K562 (cell line): Measurements from ENCODE around the gene ITGA6.

Experiments
- CTCF ChIP-seq, 3 experiments: IDR thresholded peaks in 2 of 3; conservative IDR thresholded peaks in 1 of 3; 2 replicates each; pipeline ENCODE4 v1.5.1; 2011 to 2012; ENCODE audit warnings: low read length in 3 of 3, mild to moderate bottlenecking in 3 of 3, control low read depth in 2 of 3, improper control_type of control experiment in 1 of 3, inconsistent platforms in 1 of 3, low read depth in 1 of 3, mixed read lengths in 1 of 3, moderate library complexity in 1 of 3; ENCODE audit not compliant: insufficient read depth in 2 of 3
- HNRNPK ChIP-seq: fragments of 200-400 bp; formaldehyde crosslinking; IDR thresholded peaks from one replicate; pipeline ENCODE4 v1.6.1; 2018; ENCODE audit warnings: mild to moderate bottlenecking, low read depth, low read length; ENCODE audit not compliant: poor library complexity, severe bottlenecking
- IRF1 ChIP-seq: sonication (generic); formaldehyde crosslinking; IDR thresholded peaks from 2 replicates; pipeline ENCODE4 v1.8.0; 2022; ENCODE audit warnings: missing genetic modification reagents, mild to moderate bottlenecking, borderline replicate concordance
- MYC ChIP-seq, 2 experiments: fragments of 250-450 bp in 1 of 2; sonication (Bioruptor Pico) in 1 of 2; IDR thresholded peaks; 2 replicates each; pipeline versions ENCODE4 v1.5.1 to v1.6.1; 2012 to 2021; ENCODE audit warnings: low read depth in 2 of 2, borderline replicate concordance in 1 of 2, improper control_type of control experiment in 1 of 2, low read length in 1 of 2, mild to moderate bottlenecking in 1 of 2, moderate library complexity in 1 of 2
- PML ChIP-seq: IDR thresholded peaks from 2 replicates; pipeline ENCODE4 v1.6.1; 2012; ENCODE audit warnings: low read length, inconsistent platforms
- REST ChIP-seq, 2 experiments: fragments of 450-650 bp; formaldehyde crosslinking in 1 of 2; IDR thresholded peaks; 2 replicates each; pipeline versions ENCODE4 v1.4.0 to v1.6.1; 2014 to 2020; ENCODE audit warnings: mild to moderate bottlenecking in 2 of 2, borderline replicate concordance in 1 of 2, low read depth in 1 of 2

- no peak for TF ChIP-seq MYC (IDR thresholded peaks at IDR 0.05; ENCODE audit: low read depth, low read length)
- TF ChIP-seq MYC (CRISPR knock-in tag; IDR thresholded peaks at IDR 0.05; ENCODE audit: borderline replicate concordance, low read depth) = no peak
- TF ChIP-seq IRF1 (CRISPR knock-in tag) = no peak
- no peak for TF ChIP-seq CTCF (IDR thresholded peaks at IDR 0.05 in 2 of 3, conservative IDR thresholded peaks at IDR 0.05 in 1 of 3; ENCODE audit: insufficient read depth in 2 of 3, low read depth in 1 of 3, low read length in 3 of 3)
- TF ChIP-seq REST (IDR thresholded peaks at IDR 0.05; ENCODE audit: borderline replicate concordance) = no peak
- TF ChIP-seq REST (CRISPR knock-in tag; IDR thresholded peaks at IDR 0.05; ENCODE audit: low read depth) = no peak
- TF ChIP-seq PML = no peak
- no peak for TF ChIP-seq HNRNPK
Measured at GRCh38 chr2:172510088-172510487, 82.7 kb downstream of the ITGA6 start.
